HG03354 (cell line): ENCODE results near the gene SORBS1.

ENCODE experiments used
- ATAC-seq: cut with Tn5 transposase; IDR thresholded peaks from one replicate; pipeline ENCODE4 v1.9.1; 2021; ENCODE audit warnings: mild to moderate bottlenecking; ENCODE audit not compliant: unreplicated experiment, poor library complexity, severe bottlenecking

The SORBS1 gene

DNA sequence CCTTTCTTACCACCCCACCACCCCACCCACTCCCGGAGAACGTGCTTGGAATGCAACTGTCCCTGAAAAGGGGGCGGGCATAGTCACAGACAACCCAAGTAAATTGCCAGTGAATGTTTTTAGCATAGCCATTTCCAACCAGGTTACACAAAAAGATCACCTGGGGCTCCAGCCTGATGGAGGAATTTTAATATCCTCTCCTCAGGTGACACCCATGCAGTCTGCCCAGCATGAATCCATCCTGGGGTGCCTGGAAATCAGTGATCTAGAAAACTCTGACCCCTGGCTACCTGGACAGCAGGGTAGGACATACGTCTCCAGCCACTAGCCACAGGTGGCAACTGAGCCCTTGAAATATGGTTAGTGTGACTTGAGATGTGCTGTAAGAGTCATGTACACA is 61.1 kb downstream of the SORBS1 start:
- no peak for ATAC-seq

DNA sequence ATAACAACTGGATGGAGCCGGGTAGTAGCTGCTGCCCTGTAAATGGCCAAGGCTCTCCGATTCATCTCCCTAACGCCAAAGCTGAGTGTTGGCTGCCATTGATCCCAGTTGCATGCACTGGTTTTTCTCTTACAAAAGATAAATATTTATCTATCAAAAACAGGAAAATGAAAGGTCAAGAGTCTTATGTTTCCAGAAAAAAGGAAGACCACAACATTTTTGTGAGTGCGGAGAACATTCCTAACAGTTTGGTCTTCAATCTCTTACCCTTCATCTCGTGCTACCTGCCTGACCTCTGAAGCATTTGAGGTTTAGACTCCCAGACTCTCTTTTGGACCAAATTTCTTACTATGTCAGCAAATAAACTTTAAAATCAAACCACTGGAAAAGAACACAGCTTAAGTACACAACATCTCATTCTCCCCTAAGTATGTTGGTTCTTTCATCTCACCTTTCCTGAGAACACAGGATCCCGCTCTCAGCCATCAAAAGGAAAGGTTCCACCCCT is 61.6 kb downstream of the SORBS1 start:
- no peak for ATAC-seq

DNA sequence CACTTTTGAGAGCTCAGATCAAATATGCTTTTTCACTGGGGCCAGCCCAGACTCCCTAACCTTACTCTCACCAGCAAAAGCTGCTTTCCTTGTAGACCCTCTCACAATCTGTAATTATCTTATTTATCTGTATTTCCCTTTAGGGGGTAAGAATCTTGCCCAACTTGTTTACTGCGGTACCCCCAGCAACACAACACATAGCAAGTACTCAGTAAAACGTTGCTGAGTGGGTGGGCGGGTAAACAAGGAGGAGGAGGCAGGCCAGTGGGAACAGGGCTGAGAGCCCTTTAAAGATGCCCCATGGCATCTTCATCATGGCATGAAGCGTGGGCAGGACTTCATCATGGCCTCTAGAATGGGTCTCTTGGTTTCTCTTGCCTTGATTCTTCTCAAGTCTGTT is 64.2 kb downstream of the SORBS1 start:
- ATAC-seq = no peak

DNA sequence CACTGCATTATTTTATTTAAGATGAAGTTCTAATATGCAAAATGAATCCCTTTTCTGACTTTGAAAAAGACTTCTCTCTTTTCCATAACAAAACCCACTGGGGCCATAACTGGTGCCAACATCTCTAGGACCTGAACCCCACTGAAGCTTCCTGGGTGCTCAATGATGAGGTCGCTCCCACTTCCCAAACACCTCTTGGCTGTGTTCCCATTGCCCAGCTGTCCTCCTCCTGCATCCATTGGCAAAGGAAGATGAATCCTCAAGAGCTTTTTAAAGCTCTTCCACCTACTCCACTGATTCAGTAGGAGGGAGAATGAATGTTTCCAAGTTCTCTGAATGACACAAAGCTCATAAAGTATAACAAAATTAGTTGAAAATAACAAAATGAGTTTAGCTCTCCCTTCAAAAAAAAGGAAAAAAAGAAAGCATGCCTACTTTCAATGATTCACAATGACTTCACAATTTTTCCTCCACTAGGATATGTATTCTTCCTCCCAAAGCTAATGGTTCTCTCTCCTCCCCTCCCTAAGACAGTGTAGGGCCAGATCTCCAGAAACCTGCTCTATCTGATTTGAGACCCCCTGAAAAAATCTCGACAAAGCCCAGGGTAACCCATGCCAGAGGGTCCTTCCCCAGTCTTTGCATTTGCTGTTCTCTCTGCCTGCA is 64.8 kb downstream of the SORBS1 start:
- no peak for ATAC-seq

DNA sequence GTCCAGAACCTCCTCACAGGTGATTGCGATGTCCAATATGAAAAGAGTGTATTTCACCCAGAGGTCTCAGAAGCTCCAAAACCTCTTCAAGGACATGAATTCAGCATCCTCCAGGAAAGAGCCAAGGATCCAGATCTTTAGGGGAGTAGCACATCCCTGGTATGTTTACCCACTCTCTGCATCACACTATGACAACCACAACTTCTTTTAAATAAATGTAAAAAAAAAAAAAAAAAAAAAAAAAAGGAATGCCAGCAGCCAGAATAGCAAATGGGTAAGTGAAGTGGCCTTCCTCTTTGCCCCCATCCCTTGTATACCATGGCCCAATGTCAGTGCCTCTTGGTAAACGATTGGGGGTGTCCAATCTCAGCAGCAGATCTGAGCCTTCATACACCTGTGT is 67.3 kb downstream of the SORBS1 start:
- no peak for ATAC-seq

DNA sequence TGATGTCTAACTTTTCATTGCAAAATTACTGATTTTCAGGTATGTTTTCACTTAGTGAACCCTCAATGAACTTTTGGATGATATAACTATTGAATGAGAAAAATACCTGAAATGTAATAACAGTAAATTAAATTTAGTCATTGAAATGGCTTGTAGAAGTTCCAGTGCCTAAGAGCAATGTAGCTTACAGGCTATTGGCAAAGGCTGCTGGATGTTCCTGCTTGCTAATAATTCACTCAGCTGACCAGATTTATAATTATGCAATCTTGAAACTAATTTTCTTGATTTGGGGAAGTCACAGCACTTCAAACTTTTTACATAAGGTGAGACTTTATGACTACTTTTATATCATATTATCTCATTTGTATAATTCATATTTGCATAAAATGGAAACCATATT is 73.2 kb downstream of the SORBS1 start:
- no peak for ATAC-seq

DNA sequence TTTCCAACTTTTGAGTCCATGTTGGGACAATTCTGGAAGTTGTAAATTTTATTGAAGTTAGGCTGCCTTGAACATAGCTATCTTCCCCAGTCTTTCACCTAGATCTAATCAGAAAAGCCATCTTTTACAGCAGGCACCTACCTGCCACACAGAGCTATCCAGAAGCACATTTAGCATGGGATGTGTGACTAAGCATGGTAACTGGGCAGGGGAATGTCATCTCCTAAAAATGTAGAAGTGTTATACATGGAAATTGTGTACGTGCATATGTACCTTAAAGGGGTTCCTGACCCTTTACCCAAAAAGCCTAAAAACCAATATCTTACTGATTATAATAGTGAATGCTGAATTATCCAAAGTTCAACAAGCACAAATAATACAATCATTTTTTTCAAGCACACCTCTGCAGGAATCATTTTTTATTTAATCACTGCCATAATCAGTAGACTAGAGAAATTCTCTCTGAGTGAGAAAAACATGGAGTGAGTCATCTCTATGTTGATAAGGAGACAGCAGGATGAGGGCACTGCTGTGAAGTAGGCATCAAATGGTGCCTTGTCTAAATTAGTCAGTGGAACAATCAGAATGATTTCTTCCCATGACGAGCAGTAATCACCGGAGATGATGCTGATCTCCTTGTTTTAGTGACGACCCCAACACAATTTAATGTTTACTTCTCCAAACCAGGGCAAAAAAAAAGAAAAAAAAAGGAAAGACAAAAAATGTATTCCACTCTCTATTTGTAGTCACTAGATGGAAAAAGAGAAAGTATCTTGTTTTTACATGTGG is 75.9 kb downstream of the SORBS1 start:
- no peak for ATAC-seq

DNA sequence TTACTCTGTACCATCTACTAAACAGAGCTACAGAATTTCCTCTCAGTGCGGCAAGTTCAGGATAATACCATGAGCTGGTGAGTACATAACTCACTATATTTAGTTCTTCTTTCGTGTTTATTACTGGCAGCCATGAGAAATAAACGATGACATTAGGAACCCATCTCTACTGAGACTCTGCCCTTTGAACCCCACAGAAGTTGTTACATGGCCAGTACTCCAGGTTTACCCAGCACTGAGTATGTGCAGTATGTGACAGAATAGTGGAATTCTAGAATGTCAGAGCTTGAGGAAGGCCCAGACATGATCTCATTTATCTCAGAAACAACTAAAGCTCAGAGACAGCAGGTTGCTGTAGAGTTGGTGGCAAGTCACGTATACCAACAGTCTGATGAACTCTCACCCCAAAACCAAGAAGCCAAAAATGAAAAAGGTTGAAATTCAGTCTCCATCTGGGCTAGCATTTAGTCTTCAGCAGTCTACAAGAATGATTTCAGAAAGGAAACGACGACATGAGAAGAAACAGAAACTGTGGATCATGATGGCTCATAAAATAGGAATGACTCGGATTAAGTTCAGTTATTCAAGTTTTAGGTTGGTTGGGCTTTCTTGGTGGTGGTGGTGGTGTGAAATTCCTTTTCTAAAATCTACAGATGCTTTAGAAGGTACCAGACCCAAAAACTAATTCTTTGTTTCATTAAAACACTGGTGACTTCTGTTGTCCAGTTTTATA is 78.5 kb downstream of the SORBS1 start:
- no peak for ATAC-seq

DNA sequence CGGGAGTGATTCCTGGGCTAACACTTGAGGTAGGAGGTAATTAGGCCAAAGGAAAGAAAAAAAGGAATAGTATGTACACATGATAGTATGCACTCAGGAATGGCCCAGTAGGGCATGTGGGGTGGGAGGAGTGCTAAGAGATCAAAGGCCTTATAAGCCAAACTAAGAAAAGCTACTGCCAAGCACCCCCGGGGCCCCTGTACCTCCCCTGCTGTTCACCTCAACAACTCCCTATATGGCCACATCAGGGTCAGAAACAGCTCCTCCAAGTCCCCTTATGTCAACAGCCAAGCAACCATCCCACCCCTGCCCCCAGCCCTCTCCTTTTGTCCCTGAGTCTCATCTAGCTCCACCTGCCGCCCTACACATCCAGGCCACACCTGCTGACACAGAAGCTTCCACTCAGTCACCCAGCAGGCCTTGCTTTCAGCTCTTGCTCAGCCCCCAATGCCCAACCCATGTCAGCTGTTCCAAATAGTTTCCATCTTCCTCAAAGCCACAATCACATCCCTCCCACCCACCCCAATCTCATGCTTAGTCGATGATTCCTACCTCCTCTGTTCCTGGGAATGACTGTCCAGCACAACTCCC is 80.2 kb downstream of the SORBS1 start:
- no peak for ATAC-seq

DNA sequence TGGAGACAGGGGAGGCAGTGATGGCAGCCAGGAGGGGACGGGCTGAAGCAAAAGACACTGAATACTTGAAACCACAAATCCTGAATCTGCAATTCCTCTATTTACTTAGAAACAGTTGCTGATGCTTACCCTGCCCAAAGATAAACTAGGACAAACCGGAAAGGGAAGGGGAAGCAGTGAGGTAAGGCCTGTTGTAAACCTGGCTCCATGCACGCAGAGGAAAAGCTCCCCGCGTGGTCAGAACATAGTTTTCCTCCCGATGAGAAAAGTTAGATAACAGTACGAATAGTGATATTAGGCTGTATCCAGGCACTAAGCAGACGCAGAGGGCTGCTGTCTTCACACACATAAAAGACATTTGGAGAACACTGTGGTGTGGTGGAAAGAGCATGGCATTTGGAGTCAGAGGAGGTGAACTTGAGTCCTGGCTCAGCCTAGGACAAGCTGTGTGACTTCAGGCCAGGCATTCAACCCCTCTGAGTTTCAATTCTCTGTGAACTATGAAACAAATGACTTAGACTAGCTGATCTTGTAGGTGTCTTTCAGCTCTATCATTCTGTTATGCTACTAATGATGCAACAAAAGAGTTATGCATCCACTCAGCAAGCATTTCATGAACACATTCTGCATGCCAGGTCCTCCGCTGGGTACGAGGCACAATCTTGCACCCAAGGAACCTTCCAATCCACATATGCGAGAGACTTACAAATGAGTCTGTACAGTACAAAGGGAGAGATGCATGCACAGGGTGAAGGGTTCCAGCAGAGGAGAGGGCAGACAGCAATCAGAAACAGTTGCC is 80.9 kb downstream of the SORBS1 start:
- no peak for ATAC-seq

DNA sequence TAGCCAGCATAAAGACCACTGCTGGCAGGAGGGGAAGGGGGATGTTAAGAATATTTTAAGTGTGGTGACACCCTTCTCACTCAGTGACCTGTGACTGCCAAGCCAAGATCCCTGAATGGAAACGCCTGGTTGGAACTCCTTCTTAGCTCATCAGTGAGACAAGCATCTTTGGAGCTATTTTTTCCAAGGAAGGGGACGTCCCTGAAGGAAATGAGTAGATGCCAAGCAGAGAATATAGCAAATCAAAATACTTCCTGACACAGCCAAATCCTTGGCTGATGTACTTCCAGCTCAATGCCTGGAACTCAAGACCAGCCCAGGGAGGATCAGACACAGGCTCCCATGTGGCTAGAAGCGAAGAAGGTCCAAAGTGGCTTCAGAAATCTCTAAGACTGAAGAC is 82.2 kb downstream of the SORBS1 start:
- ATAC-seq = no peak

DNA sequence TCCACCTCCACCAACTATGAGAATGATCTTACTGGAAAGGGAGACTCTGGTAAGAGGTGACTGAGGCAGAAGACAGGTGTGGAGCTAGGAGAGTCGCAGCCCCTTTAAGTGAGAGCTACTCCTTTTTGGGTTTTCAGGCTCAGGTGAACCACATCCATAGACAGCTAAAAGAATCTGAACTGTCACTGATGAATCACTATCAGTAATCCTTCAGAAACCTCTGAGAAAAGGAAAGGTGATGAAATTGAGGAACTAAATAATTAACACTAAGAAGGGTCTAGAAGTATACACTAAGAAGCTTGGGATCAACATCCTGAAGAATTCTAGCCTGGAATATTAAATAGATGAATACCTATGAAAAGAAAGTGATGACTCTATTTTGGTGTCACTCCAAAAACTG is 83.0 kb downstream of the SORBS1 start:
- ATAC-seq = no peak

DNA sequence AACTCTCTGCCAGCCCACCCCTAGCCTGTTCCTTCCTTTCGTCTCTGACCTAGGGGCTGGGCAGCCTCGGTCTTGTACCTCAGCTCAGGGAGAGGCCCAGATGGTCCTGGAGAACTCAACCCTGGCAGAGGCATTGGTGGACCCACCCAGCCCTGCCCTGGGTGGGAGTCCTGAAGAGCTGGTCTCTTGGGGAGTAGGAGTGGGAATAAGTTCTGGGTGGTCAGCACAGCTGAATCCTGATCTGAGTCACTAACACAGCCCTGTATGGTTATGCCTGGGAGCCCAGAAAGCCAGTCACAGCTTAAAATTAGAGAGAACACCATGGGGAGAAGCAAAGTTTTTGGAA is 84.0 kb downstream of the SORBS1 start:
- no peak for ATAC-seq

DNA sequence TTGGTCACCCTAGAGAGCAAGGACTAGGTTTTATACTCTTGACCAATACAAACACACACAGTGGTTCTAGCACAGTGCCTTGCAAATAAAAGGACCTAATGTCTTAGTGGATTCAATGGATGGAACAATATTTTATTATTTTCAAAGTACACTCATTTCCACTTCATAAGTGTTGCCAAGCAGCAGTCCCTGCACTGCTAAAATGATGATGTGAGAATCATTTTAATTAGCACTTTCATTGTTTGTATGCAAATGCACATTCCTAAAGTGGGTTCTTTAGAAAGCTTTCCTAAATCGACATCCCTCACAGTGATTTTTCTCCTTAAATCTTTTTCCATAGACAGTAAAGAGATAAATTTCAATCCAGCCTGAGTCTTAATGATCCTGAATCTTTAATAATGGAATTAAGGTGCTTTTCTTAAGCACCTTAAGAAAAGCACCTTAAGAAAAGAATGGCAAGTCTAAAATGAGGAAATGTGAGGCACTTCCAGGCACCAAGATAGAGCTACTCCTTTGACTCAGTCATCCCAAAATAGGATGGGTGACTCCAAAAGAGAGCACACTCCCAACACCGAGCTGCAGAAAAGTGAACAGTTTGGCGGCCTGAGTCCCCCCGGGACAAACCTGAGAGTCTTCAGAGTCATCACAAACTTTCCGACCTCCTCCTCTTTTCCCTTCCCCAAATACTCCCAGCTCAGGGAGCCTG is 84.5 kb downstream of the SORBS1 start:
- ATAC-seq = no peak

DNA sequence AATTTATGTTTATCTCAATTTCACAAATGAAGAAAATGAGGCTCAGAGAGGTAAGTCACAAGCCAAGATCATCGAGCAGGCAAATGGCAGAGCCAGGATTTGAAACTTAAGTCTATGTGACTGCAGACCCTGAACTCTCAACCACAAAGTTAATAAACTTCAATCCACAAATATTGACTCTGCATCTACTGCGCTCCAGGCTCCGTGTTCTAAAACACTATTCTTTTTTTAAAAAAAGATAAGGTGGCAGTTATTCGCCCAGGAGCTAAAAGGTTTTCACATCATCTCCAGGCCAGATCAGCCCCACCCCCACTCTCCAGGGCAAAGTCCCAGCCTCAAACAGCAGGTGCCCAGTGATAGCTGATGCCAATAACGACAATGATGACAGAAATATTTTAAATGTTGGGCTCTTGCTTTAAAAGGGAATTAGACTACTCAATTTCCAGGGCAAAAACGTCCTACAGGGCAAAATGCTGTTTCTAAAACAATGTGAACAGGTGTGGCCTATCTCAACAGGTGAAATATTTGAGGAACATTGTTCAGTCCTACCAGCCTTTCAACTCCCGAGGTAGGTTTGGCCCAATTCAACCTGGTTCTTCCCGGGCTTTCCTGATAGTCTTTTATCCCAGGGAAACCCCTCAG is 85.2 kb downstream of the SORBS1 start:
- no peak for ATAC-seq

DNA sequence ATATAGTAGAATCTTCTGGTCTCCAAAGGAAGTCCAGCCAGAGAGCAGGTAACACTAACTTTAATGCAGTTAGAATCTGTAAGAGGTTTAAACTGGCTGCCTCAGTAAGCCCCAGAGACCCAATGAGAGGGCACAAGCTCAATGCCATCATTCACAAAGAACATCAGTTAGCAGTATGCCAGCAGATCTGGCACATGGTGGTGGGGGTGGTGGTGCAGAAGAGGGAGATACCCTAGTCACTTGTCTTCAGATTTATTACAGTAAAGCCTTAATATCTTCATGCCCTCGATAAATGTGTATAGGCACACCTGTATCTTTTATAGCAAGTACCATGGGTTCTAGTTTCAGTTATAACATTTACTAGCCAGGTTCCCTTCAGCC is 86.2 kb downstream of the SORBS1 start:
- ATAC-seq = no peak

DNA sequence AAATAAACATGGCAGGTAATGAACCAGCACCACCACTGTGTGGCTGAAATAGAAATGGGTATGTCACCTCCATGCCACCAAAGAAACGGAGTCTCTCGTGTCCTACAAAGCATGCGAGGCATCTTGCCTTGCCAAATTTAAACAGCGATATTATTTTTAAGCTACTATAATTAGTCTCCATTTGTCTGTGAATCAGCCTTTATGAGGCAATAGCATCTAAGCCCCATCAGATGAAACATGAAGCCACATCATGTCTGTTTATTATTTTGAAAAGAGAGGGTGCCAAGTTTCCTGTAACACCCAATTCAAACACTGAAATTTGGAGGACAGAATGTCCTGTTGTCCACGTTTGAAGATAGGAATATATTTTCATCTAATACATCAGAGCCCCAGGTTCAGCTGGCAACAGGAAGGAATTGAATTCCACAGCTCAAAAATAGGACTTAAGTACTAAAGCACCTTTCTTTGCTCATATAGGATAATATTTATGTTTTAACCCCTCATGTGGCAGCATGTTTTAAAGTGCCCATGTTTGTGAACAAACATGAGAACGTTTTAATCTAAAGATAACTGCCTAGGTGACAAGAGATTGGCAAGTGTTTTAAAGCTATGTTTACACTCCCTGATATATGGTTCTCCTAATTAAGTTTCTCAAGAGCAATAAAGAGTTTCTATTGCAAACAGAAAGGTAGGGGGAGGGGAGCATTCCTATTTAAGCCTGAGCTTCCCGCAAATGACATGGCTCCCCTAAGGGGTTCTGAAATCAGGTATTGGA is 86.8 kb downstream of the SORBS1 start:
- no peak for ATAC-seq
